Choroid plexus epithelial cell (primary cell): ENCODE data around the gene IL17REL.

Experiments
- DNase-seq: peaks from one replicate; pipeline ENCODE4 v3.0.0-alpha.2; 2010; ENCODE audit warnings: low read depth
- H3K4me3 ChIP-seq: 2 replicates; pipeline ENCODE4 v1.5.1; 2011; ENCODE audit warnings: low read depth, mild to moderate bottlenecking, control low read depth, low read length, moderate library complexity
- TF ChIP-seq, protein P1 (sequence below): conservative IDR thresholded peaks from 2 replicates; pipeline ENCODE4 v1.5.1; 2011; ENCODE audit warnings: low read depth, mild to moderate bottlenecking, control low read depth, inconsistent platforms, low read length, moderate library complexity

IL17REL gene

DNA sequence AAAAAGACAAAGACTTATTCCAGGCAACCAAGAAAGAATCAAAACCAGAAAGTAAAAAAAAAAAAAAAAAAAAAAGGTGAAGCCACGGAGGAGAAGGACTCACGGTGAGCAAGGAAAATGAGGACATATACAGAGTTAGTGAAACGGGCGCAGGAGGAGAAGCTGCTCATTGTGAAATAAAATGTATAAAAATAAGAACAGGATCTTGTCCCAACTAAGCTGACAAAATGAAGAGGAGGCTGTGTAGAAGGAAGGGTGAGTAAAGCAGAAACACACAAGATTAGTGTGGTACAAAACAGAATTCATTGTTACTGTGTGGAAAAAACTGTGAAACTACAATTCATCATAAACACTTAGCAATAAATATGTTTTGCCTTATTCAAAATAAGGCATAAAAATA is 7.6 kb downstream of the IL17REL start:
- no peak for DNase-seq
- H3K4me3 ChIP-seq: no peak overlapping the region
- TF ChIP-seq, protein P1, sequence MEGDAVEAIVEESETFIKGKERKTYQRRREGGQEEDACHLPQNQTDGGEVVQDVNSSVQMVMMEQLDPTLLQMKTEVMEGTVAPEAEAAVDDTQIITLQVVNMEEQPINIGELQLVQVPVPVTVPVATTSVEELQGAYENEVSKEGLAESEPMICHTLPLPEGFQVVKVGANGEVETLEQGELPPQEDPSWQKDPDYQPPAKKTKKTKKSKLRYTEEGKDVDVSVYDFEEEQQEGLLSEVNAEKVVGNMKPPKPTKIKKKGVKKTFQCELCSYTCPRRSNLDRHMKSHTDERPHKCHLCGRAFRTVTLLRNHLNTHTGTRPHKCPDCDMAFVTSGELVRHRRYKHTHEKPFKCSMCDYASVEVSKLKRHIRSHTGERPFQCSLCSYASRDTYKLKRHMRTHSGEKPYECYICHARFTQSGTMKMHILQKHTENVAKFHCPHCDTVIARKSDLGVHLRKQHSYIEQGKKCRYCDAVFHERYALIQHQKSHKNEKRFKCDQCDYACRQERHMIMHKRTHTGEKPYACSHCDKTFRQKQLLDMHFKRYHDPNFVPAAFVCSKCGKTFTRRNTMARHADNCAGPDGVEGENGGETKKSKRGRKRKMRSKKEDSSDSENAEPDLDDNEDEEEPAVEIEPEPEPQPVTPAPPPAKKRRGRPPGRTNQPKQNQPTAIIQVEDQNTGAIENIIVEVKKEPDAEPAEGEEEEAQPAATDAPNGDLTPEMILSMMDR: no peak

DNA sequence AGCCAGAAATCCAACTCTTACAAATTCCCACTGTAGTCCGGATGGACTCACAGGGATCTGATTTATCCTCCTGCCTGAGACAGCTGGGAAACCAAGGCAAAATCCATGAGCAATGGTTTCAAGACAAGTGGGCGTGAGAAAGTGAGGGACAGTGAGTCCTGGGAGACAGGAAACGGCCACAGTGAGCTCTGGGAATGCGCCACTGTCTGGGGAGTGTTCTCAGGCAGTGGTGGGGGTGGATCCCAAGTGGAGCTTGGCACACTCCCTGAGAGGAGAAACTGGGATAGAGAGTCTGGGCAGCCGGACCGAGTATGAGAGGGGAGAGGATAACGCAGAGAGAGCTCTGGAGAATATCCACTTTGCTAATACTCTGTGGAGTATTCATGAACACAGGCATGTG is 9.8 kb downstream of the IL17REL start:
- no peak for DNase-seq
- H3K4me3 ChIP-seq: no peak overlapping the region
- TF ChIP-seq, protein P1: no peak

DNA sequence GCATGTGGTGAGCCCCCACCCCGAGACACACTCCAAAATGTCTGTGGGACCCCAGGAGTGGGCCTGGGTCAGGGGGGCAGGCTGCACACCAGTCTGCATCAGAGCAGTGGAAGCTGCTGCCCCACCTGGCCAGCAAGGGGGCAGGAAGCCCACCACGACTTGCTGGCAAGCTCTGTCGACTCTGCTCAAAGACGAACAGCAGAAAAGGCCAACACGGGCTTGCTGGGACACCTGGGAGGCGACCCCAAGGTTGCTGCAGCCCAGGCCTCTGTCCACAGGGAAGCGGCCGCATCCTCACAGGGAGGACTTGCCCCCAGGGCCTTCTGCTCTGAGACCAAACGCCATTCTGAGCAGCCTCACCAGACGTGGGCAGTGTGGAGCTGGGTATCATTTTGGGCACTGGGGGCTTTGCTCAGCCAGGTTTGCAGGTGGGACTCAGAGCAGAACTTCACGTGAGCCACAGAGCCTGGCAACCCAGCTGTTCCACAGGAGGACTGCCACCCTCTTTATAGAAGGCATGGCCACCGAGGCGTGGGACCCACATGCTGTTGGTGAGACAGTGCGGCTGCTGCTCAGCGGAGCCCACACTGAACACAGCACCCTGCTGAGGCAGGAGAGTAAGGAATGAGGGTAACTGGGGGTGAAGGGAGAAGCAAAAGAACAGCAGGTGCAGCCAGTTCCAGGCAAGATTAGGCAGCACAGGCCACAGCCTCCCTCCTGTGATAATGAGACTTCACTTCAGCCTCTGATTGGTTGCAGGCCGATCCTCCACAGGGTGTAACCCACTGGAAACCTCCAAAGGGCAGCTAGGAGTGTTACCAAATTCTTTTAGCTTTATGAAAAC is 11.0 kb downstream of the IL17REL start:
- no peak for DNase-seq
- no peak overlapping the region for H3K4me3 ChIP-seq
- TF ChIP-seq, protein P1: no peak

DNA sequence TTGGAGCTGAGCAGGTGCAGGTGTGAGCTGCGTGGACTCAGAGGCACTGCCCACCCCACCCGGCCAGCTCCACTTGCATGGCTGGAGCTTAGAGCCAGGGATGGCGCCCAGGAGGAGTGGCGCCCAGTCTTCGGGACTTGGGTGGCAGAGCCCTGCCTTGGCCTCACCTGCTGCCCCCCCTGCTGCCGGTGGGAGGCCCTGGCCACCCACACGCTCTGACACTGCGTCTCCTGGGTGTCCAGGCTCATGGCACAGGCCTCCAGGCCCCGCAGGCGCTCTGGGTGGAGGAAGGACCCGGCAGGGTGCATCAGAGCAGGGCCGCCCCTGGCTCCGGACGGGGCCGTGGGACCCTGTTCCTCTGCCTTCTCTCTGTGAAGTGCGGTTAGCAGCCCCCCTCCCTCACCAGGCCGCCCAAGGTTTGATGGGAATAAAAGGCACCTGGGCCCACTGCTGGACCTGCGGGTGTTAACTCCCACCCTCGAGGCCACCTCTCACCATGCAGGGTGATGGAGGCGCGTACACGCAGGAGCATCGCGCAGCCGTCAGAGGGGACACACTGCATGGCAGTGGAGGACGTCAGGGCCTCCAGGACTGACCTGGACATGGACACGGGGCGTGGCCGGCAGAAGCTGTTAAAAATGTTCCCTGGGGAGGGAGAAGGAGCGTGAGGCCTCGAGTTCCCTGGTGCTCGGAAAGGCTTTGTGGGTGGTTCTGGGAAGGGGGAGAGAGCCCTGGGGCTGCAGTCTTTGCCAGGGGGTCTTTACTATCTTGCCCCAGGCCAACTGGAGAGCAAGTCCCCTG is 11.8 kb downstream of the IL17REL start:
- no peak for DNase-seq
- no peak overlapping the region for H3K4me3 ChIP-seq
- TF ChIP-seq, protein P1: no peak

DNA sequence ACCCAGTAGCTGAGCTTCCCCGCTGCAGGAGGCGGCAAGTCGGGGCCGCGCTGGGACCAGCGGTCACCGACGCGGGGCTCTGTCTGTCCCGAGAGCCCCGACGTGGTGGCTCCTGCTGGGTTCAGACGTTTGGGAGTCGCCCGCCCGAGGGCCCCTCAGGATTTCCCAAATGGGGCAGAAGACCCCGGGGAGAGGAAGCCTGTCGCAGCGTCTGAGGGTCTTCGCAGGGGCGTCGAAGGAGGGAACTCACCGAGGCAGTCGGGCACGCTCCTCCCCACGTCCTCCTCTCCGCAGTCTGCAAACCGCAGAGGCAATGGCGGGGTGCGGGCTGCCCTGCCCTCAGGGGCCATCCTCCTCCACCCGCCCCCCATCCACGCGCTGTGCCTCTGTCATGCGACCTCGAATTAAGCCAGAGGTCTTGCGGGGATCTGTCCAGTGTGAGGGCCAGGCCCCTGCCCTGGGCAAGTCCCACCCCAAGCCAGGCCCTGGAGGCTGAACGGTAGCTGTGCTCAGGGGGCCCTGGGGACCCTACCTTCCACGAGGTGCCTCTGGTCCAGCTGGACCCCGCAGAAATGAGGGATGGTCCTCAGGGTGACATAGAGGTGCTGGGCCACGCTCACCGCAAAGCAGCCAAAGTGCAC is 12.5 kb downstream of the IL17REL start:
- no peak for DNase-seq
- TF ChIP-seq, protein P1: no peak
- H3K4me3 ChIP-seq: no peak overlapping the region

DNA sequence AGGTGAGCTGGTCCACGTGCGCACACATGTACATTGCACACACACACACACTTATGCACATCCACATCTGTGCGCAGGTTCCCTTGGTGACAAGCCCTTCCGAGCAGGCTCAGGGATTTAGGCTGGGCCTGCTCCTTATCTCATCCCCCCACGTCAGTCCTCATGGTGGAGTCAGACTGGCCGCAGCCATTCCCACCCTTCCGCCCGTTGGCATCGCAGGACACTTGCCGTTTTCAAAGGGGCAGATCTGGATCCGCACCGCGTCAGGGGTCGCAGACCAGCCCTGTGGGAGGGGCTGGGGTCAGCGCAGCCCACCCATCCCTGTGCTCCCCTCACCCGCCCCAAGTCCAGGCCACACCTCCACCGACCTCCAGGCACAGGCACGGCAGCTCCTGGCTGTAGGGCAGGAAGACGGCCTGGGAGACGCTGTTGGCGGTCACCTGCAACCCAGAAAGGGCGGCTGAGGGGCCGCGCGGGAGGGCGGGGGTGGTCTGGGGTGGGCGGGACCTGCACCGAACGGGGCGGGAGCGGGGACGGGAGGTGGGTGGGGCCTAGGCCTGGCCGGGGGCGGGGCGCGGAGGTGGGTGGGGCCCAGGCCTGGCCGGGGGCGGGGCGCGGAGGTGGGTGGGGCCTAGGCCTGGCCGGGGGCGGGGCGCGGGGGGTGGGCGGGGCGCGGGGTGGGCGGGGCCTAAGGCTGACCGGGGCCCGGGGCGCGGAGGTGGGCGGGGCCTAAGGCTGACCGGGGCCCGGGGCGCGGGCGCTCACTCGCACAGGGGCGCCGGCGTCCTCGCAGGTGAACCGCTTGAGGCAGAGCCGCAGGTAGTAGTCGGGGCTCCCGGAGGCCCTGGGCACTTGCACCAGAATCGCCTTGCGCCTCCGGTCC is 13.3 kb downstream of the IL17REL start:
- H3K4me3 ChIP-seq: no peak overlapping the region
- TF ChIP-seq, protein P1: no peak
- no peak for DNase-seq
